WI38 (cell line): Measurements from ENCODE around the gene C4B.

Experiments
- H3K4me3 ChIP-seq: 2 replicates; pipeline ENCODE4 v1.5.1; 2011; ENCODE audit warnings: low read depth, mild to moderate bottlenecking, control low read depth, low read length
- CTCF ChIP-seq: IDR thresholded peaks from 2 replicates; pipeline ENCODE4 v1.5.1; 2012; ENCODE audit warnings: low read depth, mild to moderate bottlenecking, control low read depth, low read length

Gene C4B

GRCh38 chr6:32068867-32069266 is 54.3 kb downstream of the C4B start:
- H3K4me3 ChIP-seq = no peak overlapping the region
- no peak for TF ChIP-seq CTCF

DNA sequence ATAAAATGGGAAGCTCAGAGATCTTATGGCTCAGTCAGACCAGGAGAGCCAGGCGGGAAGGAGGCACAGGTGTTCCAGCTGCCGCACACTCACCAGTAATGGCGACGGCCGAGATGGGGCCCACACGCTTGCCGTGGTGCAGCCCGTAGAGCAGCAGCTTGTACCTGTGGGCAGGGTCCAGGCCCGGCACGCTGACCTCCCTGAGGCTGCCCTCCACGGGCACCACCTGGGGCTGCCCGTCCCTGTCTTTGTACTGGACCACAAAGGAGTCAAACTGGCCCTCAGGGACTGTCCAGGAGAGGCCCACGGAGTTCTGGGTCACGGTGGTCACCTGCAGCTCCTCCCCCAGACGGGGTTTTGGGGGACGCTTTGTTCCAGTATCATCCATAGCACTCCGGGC is 54.9 kb downstream of the C4B start:
- TF ChIP-seq CTCF = no peak
- H3K4me3 ChIP-seq = no peak overlapping the region

DNA sequence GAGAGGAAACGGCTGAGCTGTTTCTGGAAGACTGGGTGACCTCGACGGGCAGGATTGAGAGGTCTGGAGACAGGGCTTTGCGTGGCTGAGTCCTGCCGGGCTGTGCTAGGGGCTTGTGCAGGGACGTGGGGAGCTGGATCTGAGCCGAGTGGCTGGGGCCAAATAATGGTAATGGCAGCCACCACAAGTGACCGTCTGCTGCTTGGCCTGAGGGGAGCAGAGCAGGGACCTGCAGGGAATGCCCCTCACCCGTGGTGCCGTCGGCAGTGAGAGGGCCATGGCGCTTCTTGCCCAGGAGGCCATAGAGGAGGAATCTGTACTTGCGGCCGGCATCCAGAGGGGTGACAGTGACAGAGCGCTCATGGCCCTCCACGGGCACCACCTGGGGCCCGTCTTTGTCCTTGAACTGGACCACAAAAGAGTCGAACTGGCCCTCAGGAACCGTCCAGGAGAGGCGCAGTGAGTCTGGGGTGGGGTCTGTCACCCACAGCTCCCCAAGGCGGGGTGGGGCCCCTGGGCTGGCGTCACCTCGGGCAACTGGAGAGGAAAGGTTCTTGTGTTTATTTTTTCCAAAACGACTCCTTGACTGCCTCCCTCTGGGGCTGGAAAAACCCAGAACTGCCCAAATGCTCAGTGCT is 55.4 kb downstream of the C4B start:
- TF ChIP-seq CTCF = no peak
- no peak overlapping the region for H3K4me3 ChIP-seq

DNA sequence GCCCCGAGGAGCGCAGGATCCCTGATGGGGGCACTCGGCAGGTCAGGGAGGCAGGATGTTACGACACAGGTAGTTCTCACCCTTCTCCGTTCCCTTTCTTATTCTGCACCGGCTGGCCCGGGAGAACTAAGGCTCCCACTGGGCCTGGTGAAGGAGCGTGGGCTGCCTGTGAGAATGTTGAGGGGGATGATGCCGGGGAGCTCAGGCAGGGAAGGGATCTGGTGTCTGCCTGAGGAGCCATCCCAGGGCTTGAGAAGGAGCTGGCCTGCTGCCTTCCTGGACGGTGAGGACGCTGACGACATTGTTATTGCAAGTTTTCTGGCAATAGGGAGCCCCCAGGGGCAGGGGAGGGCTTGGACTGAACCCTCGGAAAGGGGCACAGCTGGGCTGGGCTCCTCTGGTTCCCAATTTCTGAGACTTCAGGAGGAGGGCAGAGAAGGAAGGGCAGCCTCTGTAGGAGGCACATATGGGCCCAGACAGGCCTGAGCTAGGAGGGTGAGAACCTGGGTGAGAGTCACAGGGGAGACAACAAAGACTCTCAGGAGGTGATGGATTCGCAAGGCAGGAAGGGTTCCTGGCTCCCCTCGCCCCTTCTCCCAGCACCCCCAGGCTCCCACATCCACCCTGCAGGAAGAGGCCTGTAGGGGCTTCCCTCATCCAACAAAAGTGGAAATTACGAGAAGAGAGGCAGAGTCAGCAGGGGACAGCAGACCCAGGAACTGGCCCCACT is 56.4 kb downstream of the C4B start:
- no peak overlapping the region for H3K4me3 ChIP-seq
- no peak for TF ChIP-seq CTCF

DNA sequence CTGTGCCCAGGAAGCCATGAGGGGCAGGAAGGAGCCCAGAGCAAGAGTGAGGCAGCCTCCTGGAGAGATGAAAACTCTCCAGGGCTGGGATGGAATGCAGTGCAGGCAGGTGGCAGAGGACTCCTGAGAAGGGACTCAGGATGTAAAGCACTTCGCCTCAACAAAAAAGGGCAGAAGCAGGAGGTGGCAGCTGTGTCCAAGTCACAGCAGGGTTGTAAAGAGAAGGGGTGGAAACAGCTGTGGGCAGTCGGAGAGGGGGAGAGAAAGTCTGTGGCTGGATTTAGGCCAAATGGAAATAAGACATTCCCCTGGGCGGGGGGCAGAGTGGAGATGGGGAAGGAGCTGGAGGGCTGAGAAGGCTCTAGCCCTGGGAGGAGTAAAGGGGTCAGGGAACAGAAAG is 58.5 kb downstream of the C4B start:
- TF ChIP-seq CTCF = no peak
- no peak overlapping the region for H3K4me3 ChIP-seq

- no peak for TF ChIP-seq CTCF
- no peak overlapping the region for H3K4me3 ChIP-seq
These were observed 59.0 kb downstream of the C4B start for GRCh38 chr6:32073613-32074012.

DNA sequence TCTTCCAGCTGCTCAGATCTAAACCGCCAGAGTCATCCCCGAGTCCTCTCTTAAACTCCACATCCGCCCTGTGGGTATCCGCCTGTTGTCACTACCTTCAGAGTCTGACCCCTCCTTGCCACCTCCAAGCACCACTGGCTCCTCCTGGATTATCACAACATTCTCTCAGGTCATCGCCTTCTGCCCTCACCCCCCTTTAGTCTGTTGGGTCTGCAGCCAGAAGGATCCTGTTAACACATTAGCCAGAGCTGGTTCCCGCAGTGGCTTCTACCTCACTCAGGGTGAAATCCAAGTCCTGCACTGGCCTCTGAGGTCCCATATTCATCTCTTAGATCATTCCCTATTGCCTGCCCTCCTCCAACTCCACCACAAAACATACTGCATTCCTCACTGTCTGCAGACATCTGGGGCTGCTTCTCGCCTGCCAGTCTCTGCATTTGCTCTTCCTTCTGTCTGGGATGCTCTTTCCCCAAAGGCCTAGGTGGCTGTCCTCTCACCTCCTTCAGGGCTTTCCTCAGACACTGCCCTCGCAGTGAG is 60.5 kb downstream of the C4B start:
- no peak for TF ChIP-seq CTCF
- no peak overlapping the region for H3K4me3 ChIP-seq
